Body of pancreas (tissue), 4 donors: Measurements from ENCODE around the gene DNAJB2.

ENCODE experiments used
- CTCF ChIP-seq, 7 experiments: fragments of 450-650 bp in 4 of 7; fragments of 200-600 bp in 3 of 7; sonication (generic) in 3 of 7; IDR thresholded peaks; one replicate each; pipeline ENCODE4 v1.5.1; 2016 to 2019; ENCODE audit warnings: antibody characterized with exemption in 7 of 7
- POLR2A ChIP-seq, 3 donors: fragments of 450-650 bp; IDR thresholded peaks; one replicate each; pipeline ENCODE4 v1.6.1; 2016; ENCODE audit warnings: antibody characterized with exemption in 3 of 3, mild to moderate bottlenecking in 2 of 3

GRCh38 chr2:219331560-219332213, 52.5 kb downstream of the DNAJB2 start:
- TF ChIP-seq POLR2A (IDR thresholded peaks at IDR 0.05), result no peak
- TF ChIP-seq CTCF (IDR thresholded peaks at IDR 0.05), result no peak
